ENCODE results near the gene SIVA1. TPM values are rescaled to one million over a fixed set of nuclear protein-coding genes. Genes with fewer than 3 reads are reported as not detected.

The SIVA1 gene
- total RNA-seq, 4 donors from 2014 or later, result 149 to 282 (median 201) TPM

GRCh38 chr14:104770851-104771272 is 17.9 kb downstream of the SIVA1 start:
- Histone ChIP-seq H3K9me3 (no peaks in the 10 kb centered on the region), H3K4me3 (no peak overlapping the region), H3K27me3 (no peaks in the 10 kb centered on the region), H3K27ac (no peak overlapping the region), H3K36me3 (peaks cover 11 to 64% (median 14%) of the 10 kb centered on the region in 3 donors), H3K4me1 (peaks cover 0 to 40% (median 7%) of the 10 kb centered on the region in 3 donors)
- intact Hi-C loops (cut with DNase I), result no loop called here
- DNase-seq, result no peak
- WGBS, 2 donors, result 81 to 100% methylated on average over 3 to 4 of the region's 5 CpGs
- TF ChIP-seq, protein P1, sequence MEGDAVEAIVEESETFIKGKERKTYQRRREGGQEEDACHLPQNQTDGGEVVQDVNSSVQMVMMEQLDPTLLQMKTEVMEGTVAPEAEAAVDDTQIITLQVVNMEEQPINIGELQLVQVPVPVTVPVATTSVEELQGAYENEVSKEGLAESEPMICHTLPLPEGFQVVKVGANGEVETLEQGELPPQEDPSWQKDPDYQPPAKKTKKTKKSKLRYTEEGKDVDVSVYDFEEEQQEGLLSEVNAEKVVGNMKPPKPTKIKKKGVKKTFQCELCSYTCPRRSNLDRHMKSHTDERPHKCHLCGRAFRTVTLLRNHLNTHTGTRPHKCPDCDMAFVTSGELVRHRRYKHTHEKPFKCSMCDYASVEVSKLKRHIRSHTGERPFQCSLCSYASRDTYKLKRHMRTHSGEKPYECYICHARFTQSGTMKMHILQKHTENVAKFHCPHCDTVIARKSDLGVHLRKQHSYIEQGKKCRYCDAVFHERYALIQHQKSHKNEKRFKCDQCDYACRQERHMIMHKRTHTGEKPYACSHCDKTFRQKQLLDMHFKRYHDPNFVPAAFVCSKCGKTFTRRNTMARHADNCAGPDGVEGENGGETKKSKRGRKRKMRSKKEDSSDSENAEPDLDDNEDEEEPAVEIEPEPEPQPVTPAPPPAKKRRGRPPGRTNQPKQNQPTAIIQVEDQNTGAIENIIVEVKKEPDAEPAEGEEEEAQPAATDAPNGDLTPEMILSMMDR (IDR thresholded peaks at IDR 0.05), result peak in 4 of 6 experiments; percentile 27 to 57 (median 36)
- no peak for TF ChIP-seq POLR2A (IDR thresholded peaks at IDR 0.05)

DNA sequence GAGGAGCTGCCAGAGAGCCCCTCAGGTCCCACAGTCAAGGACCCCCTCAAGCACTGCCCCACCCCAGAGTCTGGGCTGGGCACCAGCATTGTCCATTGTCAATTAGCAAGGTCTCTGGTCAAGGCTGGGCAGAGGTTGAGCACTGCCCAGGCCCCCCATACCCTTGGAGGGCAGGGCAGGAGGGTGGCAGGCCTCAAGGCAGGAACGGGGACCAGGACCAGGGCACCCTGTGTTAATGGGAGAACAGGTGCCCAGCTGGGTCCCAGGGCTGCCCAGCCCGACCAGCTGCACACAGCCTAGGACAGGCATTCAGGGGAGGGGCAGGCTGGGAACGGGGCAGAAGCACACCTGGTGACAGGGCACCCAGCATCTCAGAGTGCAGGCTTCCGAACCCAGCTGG is 18.4 kb downstream of the SIVA1 start:
- H3K9me3 ChIP-seq, result no peaks in the 10 kb centered on the region
- peaks cover 12 to 69% (median 15%) of the 10 kb centered on the region in 3 donors for H3K36me3 ChIP-seq
- no peak for DNase-seq
- H3K4me3 ChIP-seq, result no peak overlapping the region
- H3K27me3 ChIP-seq, result no peaks in the 10 kb centered on the region
- TF ChIP-seq, protein P1 (IDR thresholded peaks at IDR 0.05), result no peak
- TF ChIP-seq POLR2A (IDR thresholded peaks at IDR 0.05), result no peak
- intact Hi-C loops (cut with DNase I), result no loop called here
- WGBS, 2 donors, result 90 to 100% methylated on average over 1 to 2 of the region's 4 CpGs
- H3K27ac ChIP-seq, result no peak overlapping the region
- H3K4me1 ChIP-seq, result peaks cover 0 to 40% (median 7%) of the 10 kb centered on the region in 3 donors

DNA sequence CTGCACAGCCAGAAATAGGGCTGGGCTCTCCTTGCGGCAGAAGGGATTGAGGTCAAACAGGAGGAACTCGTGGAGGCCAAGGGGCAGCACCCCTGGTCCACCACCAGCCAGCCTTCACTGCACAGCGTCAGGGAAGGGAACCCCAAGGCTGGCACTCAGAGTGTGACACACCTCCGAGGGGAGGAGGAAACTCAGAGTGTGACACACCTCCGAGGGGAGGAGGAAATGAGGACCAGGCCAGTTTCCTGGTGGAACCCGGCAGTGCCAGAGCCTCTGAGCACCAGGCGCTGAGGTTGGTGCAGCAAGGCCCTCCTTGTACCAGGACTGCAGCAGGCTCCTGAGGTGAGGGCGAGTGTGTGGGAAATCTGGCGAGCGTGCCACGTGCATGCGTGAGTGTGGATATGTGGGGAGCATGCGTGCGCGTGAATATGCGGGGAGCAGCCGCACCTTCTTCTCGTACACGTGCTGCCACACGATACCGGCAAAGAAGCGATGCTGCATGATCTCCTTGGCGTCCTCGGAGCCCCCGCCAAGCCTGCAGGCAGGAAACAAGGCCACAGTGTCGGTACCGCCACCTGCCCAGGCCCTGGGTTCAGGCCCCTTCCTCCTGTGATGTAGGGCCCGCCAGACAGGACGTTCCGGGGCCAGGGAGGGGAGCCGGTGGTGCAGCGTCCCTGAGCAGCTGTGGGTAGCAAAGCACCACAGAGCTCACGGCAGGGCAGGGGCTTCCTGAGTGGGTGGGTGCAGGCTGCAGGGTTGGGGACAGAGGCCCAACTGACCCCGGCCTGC is 19.2 kb downstream of the SIVA1 start:
- TF ChIP-seq, protein P1 (IDR thresholded peaks at IDR 0.05), result no peak
- TF ChIP-seq POLR2A (IDR thresholded peaks at IDR 0.05), result no peak
- Histone ChIP-seq H3K27ac (no peak overlapping the region), H3K4me1 (peaks cover 0 to 45% (median 7%) of the 10 kb centered on the region in 3 donors), H3K4me3 (no peak overlapping the region), H3K27me3 (no peaks in the 10 kb centered on the region), H3K36me3 (peaks cover 15 to 75% (median 20%) of the 10 kb centered on the region in 3 donors), H3K9me3 (no peaks in the 10 kb centered on the region)
- WGBS, 2 donors, result 56 to 85% methylated on average over 3 to 17 of the region's 34 CpGs
- intact Hi-C loops (cut with DNase I), result no loop called here
- DNase-seq, result no peak

- Histone ChIP-seq H3K4me3 (no peak overlapping the region), H3K36me3 (peaks cover 15 to 82% (median 20%) of the 10 kb centered on the region in 3 donors), H3K4me1 (peaks cover 0 to 53% (median 7%) of the 10 kb centered on the region in 3 donors), H3K9me3 (no peaks in the 10 kb centered on the region), H3K27me3 (no peaks in the 10 kb centered on the region), H3K27ac (no peak overlapping the region)
- intact Hi-C loops (cut with DNase I), result no loop called here
- DNase-seq, result no peak
- 86 to 96% methylated on average over 9 to 16 of the region's 38 CpGs for WGBS, 2 donors
- TF ChIP-seq, protein P1 (IDR thresholded peaks at IDR 0.05), result no peak
- TF ChIP-seq POLR2A (IDR thresholded peaks at IDR 0.05), result no peak
These were observed 20.0 kb downstream of the SIVA1 start for GRCh38 chr14:104772707-104773504.

Data from esophagus squamous epithelium (tissue), 5 donors.